HG03469 (cell line): ENCODE data around the gene PARP8.

ENCODE experiments used
- ATAC-seq: cut with Tn5 transposase; IDR thresholded peaks from one replicate; pipeline ENCODE4 v1.9.1; 2021; ENCODE audit warnings: mild to moderate bottlenecking, moderate library complexity, moderate number of reproducible peaks; ENCODE audit not compliant: unreplicated experiment

Gene PARP8

DNA sequence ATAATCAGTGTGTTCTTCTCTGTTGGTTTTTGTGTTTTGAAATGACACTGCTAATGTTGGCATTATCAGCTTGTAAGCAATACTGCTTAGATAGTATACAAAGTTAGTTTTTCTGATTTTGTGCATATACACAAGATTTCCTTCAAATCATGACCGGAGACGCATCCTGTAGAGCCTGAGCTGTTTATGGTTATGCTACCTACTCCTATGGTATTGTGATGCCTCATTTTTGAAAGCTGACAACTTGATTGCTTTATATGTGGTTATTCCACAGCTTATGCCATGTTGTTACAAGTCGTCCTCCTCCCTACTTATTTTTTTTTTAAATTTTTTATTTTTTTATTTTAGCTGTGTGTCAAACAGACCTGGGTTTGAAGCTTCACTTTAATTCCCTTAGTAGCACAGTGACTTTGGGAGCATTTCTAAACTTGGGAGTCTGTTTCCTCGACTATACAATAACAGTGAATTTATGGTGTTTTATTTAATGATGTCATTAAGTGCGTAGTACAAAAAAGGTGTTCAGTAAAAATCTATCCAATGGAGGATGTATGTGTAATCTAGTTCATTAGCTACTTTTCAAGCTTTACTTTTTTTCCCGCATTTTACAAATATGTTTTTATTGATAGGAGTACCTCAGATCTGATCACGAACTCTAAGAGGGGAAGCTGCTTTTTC lies 59.5 kb downstream of the PARP8 start:
- no peak for ATAC-seq

DNA sequence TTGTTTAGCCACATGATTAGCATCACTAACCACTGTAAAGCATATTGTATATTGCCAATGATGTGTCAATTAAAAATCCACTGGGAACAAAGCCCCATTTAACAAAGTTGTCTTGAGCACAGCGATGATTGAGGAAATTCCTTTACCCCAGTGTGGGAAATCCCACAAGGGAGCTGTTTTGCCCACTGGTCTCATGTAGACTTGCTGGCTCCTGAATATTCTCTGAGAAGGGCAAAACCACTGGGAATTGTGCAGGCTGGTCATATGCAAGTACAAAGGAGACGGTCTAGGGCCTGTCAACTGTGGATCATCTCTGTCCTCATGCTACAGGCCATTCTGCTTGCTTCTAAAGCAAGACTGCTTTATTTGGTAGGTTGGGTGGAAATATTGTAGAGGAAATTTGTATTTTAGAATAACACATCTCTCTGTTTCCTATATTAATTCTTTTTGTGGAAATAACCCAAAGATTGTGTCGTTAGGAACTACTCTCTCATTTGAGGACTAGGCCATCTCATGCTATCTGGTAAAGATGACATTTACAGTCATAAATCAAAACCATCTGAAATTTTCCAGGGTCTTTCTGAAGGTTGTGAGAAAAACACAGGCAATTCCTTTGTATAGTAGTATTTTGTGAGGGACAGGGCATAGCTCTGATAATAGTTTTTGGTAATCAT lies 60.2 kb downstream of the PARP8 start:
- no peak for ATAC-seq

DNA sequence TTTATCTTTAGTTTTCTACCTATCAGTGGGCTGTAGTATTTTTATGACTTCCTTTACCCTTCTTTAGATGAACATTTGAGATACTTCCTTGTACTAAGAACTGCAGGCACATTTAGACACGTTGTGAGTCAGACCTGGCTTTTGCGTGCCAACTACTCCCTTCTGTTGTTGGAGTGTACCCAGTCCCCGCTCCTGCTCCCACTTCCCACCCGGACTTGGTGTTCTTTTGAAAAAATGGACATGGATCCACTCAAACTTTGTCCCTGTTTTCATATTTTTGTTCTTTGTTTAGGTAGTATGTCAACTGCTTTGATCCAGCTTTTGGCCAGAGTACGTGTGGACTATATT lies 60.7 kb downstream of the PARP8 start:
- no peak for ATAC-seq

DNA sequence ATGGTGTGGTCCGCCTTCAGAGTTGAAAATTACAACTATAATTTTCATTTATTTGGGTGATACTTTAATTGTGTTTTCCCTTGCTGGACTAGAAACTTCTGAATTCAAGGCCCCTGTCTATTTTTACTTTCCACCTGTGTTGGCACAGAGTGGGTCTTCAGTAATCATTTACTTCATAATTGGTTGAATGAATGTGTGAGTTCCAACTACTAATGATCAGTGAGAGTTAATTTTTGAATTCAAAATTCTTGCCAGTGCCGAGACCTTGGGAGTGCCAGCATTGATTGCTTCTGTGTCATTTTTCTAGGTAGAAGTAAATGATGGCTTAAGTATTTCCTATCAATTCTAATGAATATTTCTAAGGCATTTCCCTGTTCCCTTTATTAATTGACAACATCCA lies 61.4 kb downstream of the PARP8 start:
- ATAC-seq, result no peak

DNA sequence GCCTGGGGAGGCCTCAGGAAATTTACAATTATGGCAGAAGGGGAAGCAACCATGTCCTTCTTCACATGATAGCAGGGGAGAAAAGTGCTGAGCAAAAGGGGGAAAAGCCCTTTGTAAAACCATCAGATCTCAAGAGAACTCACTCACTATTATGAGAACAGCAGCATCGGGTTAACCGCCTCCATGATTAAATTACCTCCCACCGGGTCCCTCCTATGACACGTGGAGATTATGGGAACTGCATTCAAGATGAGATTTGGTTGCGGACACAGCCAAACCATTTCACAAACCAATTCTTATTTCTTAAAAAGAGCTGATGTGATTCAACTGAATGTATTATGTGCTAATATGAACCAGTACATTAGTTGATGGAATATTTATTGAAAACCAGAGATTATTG lies 63.9 kb downstream of the PARP8 start:
- ATAC-seq, result no peak

DNA sequence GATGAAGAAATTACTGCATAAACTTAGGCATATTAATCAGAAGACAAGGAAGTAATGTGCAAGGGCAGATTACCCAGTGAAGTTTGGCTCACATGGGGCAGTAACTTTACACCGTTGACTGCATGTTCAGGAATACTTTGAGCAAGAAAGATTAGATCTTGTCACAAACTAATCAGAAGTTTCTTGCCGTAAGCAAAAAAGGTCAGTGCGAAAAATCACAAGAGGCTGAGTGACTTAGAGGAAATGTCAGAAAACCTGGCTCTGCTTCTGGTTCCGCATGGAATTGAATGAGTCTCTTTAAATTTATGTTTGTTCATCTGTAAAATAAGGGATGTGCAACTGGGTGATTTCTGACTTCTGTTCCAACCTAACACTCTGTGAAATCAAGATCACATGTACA lies 64.4 kb downstream of the PARP8 start:
- no peak for ATAC-seq

DNA sequence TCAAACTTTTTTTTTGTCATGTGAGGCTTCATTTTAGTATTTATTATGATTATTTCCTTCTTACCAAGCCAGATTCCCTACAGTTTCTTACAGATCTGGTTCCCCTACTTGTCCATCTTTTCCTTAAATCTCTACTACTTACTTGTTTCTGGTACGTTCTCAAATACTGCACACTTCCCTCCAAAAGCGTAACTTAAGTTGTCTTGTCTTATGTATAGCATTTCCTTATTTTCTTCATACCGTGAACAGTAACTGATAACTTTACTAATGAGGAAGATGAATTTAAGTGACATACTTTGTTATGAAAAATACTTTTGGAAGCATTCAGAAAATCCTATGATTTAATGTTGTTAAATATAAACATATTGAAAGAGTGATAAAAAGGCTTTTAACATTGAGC lies 67.3 kb downstream of the PARP8 start:
- no peak for ATAC-seq

DNA sequence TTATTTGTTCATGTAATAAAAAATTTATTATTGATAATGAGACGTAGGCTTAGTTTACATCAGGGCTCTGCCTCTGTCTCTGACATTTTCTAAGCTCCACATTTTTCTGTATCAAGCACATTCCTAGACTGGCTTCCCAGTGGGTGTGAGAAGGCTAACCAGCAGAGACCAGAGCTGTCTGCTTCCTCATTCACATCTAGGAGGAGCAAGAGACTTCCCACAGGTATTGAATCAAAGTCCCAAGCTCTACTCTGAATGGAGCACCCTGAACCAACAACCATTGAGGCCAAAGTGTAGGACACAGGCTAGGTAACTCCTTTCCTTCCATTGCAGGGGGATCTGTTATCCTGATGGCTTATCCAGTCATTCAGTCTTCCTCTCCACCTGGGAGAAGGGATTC lies 72.4 kb downstream of the PARP8 start:
- ATAC-seq, result no peak

DNA sequence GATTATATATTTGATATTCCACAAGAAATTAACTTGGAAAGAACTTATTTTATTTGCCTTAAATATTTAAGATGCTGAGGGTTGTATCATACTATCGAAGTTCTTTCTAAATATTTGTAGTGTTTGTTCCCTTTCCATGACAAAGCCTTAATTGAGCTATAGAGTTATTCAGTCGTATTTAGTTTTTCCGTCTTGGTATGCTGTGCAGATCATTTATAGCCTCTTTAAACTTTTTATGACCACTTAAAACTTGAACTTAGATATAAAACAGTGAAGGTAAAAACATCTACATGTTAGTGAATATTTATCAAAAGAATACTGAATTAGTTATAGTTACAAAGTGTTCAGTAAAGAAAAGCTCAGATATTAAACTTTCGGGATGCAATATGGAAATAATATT lies 74.4 kb downstream of the PARP8 start:
- no peak for ATAC-seq

DNA sequence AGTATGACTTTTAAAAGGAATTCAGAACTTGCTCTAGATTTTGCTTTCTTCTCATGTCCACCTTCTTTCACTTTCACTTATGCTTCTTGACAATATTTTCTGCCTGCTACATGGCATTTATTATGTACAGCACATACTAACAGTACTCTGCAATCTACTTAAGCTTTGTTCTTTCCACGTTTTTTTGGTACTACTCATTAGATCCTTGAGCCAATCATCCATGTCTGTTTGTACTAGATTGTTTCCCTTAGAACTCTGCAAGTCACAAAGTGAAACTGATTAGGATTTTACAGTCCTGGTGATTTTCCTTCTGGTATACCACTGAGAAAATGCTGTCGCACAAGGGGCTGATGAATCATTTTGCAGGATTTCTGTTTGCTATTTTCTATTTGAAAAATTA lies 78.3 kb downstream of the PARP8 start:
- ATAC-seq, result peak; percentile 55

DNA sequence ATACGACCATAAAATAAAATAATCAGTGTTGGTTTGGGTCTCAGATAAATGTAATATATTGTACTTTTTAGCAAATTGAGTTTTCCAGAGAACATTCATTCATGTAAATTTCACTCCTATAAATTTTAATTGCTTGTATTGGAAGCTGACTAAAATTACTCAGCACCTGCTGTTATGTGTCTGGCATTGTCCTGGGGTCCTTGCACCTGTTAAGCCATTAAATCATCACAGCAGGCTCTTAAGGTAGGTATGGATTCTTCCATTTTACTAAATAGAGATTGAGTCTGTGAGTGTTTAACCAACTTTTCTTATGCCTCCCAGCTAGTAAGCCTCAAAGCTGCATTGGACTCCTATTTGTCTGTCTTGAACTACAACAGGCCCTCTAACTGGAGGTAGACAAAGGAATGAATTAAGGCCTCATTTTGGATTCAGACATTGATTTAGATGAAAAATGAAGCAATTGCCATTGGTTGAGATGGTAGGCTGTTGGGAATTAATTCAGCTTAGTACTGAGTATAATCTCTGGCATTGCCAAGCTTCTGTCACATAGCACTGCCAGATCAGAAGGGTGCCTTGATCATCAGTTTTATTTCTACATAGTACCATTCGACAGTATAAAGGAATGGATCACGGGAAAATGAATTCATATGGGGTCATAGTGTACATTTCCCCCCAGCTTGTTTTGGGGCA lies 78.9 kb downstream of the PARP8 start:
- ATAC-seq, result peak; percentile 12

DNA sequence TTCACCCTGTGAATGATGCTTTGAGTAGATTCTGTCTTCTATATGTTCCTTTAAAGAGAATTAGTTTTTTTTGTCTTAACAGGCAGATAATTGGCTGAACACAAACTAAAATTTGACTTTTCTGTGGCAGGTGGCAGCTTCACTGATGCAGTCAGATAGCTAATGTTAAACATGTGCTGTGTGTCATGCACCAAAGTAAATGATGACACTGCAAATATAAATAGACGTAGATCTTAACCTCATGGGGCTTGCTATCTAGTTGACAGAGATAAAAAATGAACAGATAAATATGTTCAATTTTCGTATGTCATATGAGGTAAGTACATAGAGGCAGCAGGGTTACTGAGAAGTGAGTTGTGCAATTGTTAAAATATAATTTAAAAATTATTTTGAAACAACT lies 82.7 kb downstream of the PARP8 start:
- no peak for ATAC-seq

DNA sequence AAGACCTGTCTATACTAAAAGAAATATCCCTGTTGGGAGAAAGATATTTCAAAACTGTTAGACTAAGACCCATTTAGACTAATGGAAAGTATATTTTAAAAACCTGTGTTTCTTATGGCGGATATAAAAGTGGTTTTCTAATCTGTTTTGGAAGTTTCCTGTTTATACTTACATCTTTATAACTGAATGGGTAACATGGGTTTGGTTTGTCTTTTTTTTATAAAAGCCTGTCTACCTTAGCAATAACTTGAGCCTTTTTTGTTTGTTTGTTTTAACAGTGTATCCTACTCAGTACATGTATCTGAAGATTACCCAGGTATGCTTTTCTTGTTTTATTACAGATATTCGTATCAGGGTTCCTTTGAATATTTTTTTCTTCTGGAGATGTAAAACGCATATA lies 83.4 kb downstream of the PARP8 start:
- no peak for ATAC-seq

DNA sequence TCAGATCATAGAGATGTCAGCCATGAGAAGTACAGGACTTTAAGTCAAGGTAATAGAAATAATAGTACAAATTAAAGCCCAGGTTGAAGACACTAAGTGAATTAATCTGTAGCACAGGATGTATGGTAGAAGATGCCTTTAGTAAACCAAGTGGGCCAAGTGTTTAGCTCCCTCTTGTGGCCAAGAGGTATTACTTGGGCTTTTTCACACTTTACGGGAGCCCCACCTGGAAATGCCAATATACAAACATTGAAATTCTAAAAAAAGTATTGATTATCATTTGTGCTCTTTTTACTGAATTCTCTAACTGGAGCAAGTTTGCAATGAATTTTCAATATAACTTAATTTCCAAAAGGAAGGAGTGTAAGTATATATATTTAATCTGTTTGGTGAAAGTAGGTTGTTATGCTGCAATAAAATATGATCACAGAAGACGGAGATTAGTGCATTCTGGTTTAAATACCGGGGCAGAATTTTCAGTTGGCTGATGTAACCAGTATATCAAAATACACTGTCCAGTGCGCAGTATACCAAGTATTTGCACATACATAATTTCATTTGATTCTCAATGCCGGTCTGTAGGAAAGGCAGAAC lies 84.7 kb downstream of the PARP8 start:
- ATAC-seq, result peak; percentile 96

DNA sequence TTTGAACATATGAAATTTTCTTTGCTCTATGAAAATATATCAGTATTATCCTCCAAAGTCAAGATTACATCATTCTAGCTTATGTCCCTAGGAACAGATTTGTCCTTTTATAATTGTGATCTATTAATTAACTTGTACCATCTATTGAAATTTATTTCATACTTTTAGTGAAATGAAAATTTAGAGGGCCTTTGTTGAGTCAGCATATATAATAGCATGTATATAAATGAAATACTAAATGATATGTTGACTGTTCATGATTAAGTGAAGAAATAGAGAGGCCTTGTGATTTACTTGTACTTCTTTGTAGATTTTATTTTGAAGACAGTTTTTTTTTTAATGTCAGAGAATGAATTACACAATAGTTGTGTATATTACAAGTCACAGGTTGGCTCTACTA lies 86.4 kb downstream of the PARP8 start:
- no peak for ATAC-seq

DNA sequence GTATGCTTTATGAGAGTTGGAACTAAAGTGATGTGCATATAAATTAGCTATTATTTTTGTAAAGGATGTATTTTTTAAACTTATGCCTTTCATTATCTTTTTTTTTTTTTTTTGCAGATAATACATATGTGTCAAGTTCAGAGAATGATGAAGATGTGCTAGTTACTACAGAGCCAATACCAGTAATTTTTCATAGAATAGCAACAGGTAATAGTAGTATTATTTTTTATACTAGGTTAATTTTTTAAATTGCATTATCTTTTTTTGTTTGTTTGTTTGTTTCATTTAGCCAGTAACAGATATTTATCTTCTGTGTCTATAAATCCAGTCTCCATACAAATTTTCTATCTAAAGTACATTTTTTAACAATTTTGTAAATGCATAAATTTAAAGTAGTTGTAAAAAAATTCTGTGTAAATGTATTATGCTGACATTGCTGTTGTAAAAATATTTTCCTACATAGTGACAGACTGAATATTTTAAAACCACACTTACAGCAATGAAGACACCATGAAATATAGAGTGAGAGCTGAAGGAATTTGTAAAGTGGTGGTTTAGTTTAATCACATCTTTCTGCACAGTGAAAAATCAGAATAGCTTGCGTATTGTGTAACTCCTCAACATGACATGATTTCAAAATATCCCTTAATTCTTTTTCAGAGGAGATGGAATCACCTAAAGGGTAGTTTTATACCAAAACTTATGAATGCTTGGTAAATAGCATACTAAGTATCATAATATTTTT lies 93.3 kb downstream of the PARP8 start:
- ATAC-seq, result no peak

DNA sequence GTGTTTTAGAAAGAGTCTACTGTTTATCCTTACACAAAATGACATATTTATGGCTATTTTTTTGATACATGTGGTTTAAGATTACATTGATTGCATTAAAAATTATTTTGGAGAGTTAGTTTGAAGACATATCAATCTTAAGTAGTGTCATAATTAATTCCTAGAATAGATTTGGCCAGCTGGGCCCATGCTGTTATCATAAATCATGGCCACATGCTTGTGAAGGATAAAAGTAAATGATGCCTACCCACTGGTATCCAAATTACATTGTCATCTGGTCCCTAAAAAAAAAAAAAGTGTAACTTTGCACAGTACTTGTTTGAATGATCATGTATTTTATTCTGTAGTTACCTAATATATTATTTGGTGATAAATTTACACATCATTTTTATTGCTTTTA lies 96.9 kb downstream of the PARP8 start:
- no peak for ATAC-seq

DNA sequence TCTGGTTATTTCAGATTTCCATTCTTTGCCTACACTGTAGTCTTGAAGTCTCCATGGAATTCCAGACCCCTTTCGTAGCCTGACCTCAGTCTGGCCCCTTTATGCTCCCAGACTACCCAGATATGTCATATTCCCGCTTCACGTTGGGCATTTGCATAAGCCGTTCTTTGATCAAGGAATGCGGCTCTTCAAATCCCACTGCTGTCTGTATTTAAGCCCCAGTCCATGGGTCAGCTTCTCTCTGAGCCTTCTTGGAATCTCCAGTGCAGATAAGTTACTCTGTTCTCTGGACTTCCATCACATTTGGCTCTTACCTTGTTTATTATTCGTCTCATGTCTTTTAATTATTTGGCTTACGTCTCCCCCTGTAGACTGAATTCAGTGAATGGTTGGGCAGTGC lies 97.4 kb downstream of the PARP8 start:
- no peak for ATAC-seq

DNA sequence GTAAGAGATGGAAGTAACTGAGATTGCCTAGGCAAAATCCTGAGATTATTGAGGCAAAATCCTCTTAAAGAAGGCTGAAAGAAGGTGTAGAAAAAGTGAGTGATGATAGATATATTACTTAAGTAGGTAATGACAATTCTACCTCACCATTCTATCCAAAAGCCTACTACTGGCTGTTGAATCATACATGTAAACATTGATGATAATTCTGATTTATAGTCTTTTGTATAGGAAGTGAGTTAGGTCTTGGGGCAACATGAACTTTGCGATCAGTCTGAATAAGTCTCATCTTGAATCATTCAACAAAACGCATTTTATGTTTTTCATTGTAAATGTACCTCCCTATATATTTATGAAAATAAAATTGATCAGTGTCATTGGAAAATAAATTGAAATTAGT lies 99.6 kb downstream of the PARP8 start:
- no peak for ATAC-seq

DNA sequence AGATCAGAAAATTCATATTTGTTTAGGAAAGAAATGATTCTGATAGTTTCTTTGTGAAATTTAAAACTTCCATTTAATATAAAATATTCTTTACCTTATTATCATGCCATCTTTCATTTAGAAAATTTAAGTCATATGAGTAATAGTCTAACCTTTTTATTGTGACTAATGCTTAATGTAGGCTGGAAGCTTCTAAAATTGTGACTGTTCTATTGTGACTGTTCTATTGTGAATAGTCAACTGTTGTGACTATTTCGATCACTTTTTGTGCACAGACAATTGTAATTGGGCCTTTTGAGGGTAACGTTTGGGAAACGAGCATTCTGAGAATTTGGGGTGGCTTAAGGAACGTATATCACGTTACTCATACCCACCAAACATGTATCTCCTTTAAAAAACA lies 100.0 kb downstream of the PARP8 start:
- no peak for ATAC-seq

DNA sequence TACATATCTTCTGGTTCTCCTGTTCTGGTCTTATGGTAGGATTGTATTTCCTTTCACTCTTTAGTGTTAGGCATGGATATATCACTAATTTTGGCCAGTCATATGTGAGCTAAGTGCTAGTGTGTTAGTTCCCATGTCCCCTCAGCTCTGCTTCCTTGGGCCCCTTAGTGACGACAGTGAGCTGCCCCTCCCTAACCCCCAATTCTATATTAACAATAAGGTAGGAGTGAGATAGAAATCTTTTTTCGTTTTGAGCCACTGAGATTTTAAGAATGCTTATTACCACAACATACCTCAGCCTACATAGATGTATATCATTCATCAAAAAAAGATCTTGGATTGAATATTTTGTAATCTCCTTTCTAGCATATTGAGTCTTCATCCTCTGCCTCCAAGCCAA lies 100.5 kb downstream of the PARP8 start:
- ATAC-seq, result no peak
